GM18505 (cell line): ENCODE measurements around the gene LRFN3.

ENCODE experiments used
- ATAC-seq: cut with Tn5 transposase; IDR thresholded peaks from one replicate; pipeline ENCODE4 v1.9.1; 2021; ENCODE audit not compliant: unreplicated experiment
- POLR2A ChIP-seq: IDR thresholded peaks from 4 replicates; pipeline ENCODE4 v1.6.1; 2011; ENCODE audit warnings: borderline replicate concordance; ENCODE audit not compliant: insufficient read depth, insufficient read length; ENCODE audit errors: extremely low read depth

The LRFN3 gene

GRCh38 chr19:35986111-35986510, 49.9 kb downstream of the LRFN3 start:
- ATAC-seq: no peak
- TF ChIP-seq POLR2A: no peak

- TF ChIP-seq POLR2A: no peak
- ATAC-seq: no peak
Observed at GRCh38 chr19:35986664-35987570, 50.7 kb downstream of the LRFN3 start.

- no peak for TF ChIP-seq POLR2A
- no peak for ATAC-seq
Observed at GRCh38 chr19:35987571-35987896, 51.4 kb downstream of the LRFN3 start.

- TF ChIP-seq POLR2A: no peak
- ATAC-seq: no peak
Observed at GRCh38 chr19:35988824-35989223, 52.6 kb downstream of the LRFN3 start.

GRCh38 chr19:35990156-35990555, 54.0 kb downstream of the LRFN3 start:
- no peak for TF ChIP-seq POLR2A
- no peak for ATAC-seq

- TF ChIP-seq POLR2A: no peak
- no peak for ATAC-seq
Observed at GRCh38 chr19:35990771-35991730, 54.9 kb downstream of the LRFN3 start.

- no peak for ATAC-seq
- TF ChIP-seq POLR2A: no peak
Observed at GRCh38 chr19:35991731-35992450, 55.7 kb downstream of the LRFN3 start.

GRCh38 chr19:35992907-35993765, 57.0 kb downstream of the LRFN3 start:
- no peak for ATAC-seq
- TF ChIP-seq POLR2A: no peak

- no peak for ATAC-seq
- no peak for TF ChIP-seq POLR2A
Observed at GRCh38 chr19:35993923-35994598, 57.9 kb downstream of the LRFN3 start.
